ENCODE data around the gene KCTD2. TPM values are rescaled to one million over a fixed set of nuclear protein-coding genes. Genes with fewer than 3 reads are reported as not detected.

Gene KCTD2
- total and polyA plus RNA-seq, 9 of the 15 experiments (the other 6 are each of a cell fraction or from before 2014, with no cell fraction given), result 1.7 to 32.9 (median 15.8) TPM

GRCh38 chr17:75034236-75034908, 12.7 kb upstream of the KCTD2 start (continued):
- TF ChIP-seq ZNF639 (CRISPR knock-in tag; conservative IDR thresholded peaks at IDR 0.05 in 1 of 2, IDR thresholded peaks at IDR 0.05 in 1 of 2) (0 out of 4 replicates have a peak, but pooled peaks of 1 of the 2 experiments have one; percentile 23), ZNF583 (CRISPR knock-in tag; IDR thresholded peaks at IDR 0.05) (no peak), FOXK2 (conservative IDR thresholded peaks at IDR 0.05 in 1 of 2, IDR thresholded peaks at IDR 0.05 in 1 of 2; ENCODE audit: low read depth in 2 of 2) (peak; percentile 40 to 59; a peak in 2 of 4 replicates), HDAC8 (tag; IDR thresholded peaks at IDR 0.05) (no peak), ZNF143 (CRISPR knock-in tag; IDR thresholded peaks at IDR 0.05) (0 out of 2 replicates have a peak, but pooled peaks have one; percentile 23), E2F1 (CRISPR knock-in tag; IDR thresholded peaks at IDR 0.05) (peak; percentile 12), ZNF592 (IDR thresholded peaks at IDR 0.05) (peak; percentile 10; the same call in 1 of the 2 replicates), ZBTB34 (CRISPR knock-in tag; IDR thresholded peaks at IDR 0.05) (no peak), ZNF224 (CRISPR knock-in tag; IDR thresholded peaks at IDR 0.05) (no peak), ZC3H8 (IDR thresholded peaks at IDR 0.05) (no peak), SMARCA5 (IDR thresholded peaks at IDR 0.05) (0 out of 2 replicates have a peak, but pooled peaks have one; percentile 67), GTF3C2 (IDR thresholded peaks at IDR 0.05; ENCODE audit: borderline replicate concordance, extremely low read depth, insufficient read length) (peak; percentile 100), NR3C1 (CRISPR knock-in tag; IDR thresholded peaks at IDR 0.05) (no peak), MTF1 (CRISPR knock-in tag; IDR thresholded peaks at IDR 0.05; ENCODE audit: borderline replicate concordance) (no peak)
